ENCODE results near the gene PDILT.
"Not testable (repeated sequence)": the region's sequence is repeated elsewhere in the genome, so short reads cannot be mapped to it uniquely, and the experiment has no call there.

Gene PDILT

DNA sequence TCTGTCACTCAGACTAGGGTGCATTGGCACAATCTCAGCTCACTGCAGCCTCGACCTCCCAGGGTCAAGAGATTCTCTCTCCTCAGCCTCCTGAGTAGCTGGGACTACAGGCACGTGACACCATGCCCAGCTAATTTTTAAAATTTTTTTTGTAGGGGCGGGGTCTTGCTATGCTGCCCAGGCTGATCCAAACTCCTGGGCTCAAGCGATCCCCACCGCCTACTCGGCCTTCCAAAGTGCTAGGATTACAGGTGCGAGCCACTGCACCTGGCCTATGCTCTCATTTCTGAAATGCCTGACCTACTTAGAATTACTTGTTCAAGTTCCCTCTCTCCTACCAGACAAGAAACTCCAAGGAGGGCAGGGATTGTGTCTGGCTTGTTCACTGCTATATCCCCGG lies 72.1 kb downstream of the PDILT start:
- no peaks in the 10 kb centered on the region for H3K36me3 ChIP-seq (ENCODE audit: insufficient read depth, low read length)
- H3K4me3 ChIP-seq (ENCODE audit: low read length), result no peak overlapping the region
- H3K4me1 ChIP-seq (ENCODE audit: insufficient read depth, low read length), result no peaks in the 10 kb centered on the region
- H3K9ac ChIP-seq (ENCODE audit: low read depth, low read length), result no peak overlapping the region
- 94% methylated on average over 8 of the region's 8 CpGs for whole genome bisulfite sequencing
- H3K9me3 ChIP-seq (ENCODE audit: insufficient read depth, low read depth, low read length), result no peaks in the 10 kb centered on the region
- H3K27me3 ChIP-seq (ENCODE audit: insufficient read depth, low read length), result no peaks in the 10 kb centered on the region
- H3K27ac ChIP-seq (ENCODE audit: low read depth, low read length), result no peak overlapping the region

DNA sequence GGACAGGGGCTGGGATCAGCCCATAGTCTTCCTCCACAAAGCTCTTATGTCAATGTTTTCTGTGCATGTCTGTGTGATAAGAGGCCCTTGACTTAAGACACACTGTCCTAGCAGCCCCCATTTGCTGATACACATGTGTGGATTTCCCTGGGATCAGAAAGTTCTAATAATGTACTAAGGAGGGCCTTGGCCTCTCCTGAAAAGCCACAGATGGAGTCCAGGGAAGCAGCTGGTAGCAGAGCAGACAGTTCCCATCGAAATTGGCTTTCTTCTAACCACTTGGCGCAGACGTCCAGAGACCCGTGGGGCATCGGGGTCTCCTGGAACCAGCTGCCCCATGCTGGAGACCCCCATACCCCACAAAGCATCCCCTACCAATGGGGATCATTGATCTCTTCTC lies 72.9 kb downstream of the PDILT start:
- H3K36me3 ChIP-seq (ENCODE audit: insufficient read depth, low read length), result no peaks in the 10 kb centered on the region
- H3K9me3 ChIP-seq (ENCODE audit: insufficient read depth, low read depth, low read length), result no peaks in the 10 kb centered on the region
- H3K9ac ChIP-seq (ENCODE audit: low read depth, low read length), result no peak overlapping the region
- WGBS, result 95% methylated on average over 5 of the region's 5 CpGs
- H3K27ac ChIP-seq (ENCODE audit: low read depth, low read length), result no peak overlapping the region
- H3K4me1 ChIP-seq (ENCODE audit: insufficient read depth, low read length), result no peaks in the 10 kb centered on the region
- H3K27me3 ChIP-seq (ENCODE audit: insufficient read depth, low read length), result no peaks in the 10 kb centered on the region
- no peak overlapping the region for H3K4me3 ChIP-seq (ENCODE audit: low read length)

DNA sequence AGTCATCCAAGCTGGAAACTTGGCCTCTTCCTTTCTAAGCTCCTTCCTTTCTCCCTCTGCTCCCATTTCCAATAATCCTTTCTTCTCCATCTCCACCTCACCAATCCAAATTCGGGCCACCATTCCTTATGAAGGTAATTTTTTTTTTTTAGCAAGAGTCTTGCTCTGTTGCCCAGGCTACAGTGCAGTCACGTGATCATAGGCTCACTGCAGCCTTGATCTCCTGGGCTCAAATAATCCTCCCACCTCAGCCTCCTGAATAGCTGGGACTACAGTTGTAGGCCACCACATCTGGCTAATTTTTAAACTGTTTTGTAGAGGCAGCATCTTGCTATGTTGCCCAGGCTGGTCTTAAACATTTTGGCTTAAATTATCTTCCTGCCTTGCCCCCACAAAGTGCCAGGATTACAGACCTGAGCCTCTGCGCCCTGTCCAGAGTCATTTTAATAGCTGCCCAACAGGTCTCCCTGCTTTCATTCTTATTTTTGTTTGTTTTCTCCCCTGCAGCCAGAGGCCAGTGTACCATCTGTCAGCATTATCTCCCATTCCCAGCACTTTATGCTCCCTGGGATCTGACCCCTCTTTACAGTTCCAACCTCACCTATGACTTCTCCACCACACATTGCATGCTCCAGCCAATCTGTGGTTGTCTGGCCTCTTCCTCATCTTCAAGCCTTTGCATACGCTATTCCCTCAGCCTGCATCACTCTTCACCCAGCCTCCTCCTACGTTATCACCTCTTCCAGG lies 75.0 kb downstream of the PDILT start:
- Histone ChIP-seq H3K9ac (ENCODE audit: low read depth, low read length) (no peak overlapping the region), H3K4me1 (ENCODE audit: insufficient read depth, low read length) (no peaks in the 10 kb centered on the region), H3K36me3 (ENCODE audit: insufficient read depth, low read length) (no peaks in the 10 kb centered on the region), H3K27me3 (ENCODE audit: insufficient read depth, low read length) (no peaks in the 10 kb centered on the region), H3K4me3 (ENCODE audit: low read length) (no peak overlapping the region), H3K9me3 (ENCODE audit: insufficient read depth, low read depth, low read length) (no peaks in the 10 kb centered on the region), H3K27ac (ENCODE audit: low read depth, low read length) (no peak overlapping the region)
- WGBS, result 86% methylated on average over 5 of the region's 5 CpGs

DNA sequence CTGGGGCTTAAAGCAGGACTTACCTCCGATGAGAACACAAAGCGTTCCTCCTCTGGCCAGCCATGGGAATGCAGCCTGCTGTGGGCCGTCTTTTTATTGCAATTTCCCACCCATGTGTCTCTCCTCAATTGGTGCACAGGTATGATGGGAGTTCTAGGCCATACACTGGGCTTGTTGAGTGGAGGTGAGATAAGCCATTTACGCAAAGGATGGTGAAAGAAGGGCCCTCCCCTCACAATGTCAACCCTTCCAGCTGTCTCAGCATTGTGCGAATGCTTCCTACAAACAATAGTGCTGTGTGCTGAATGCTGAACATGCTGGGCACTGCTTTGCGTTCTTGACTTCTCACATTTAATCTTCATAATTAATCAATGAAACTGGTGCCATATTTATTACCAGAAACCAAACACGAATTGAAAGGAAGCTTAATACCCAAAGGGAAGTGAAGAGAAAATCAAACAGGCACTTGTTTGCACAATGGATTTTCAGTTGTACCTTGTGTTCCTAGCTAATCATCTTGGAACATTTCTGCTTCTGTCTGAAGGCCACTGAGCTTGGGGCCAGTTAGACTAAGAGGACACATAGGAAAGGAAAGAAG lies 77.0 kb downstream of the PDILT start, which contains the start of gene GP2:
Gene GP2, minus strand, starts transcription at position 70 of the 598 bp plus-strand sequence. CDS start 1,082 bp downstream, outside the sequence.
- Histone ChIP-seq H3K27ac (ENCODE audit: low read depth, low read length) (no peak within 1 kb of the TSS), H3K9ac (ENCODE audit: low read depth, low read length) (no peak within 1 kb of the TSS), H3K4me3 (ENCODE audit: low read length) (no peak within 1 kb of the TSS), H3K9me3 (ENCODE audit: insufficient read depth, low read depth, low read length) (no peaks in the 10 kb centered on the region), H3K27me3 (ENCODE audit: insufficient read depth, low read length) (no peaks in the 10 kb centered on the region), H3K4me1 (ENCODE audit: insufficient read depth, low read length) (no peaks in the 10 kb centered on the region), H3K36me3 (ENCODE audit: insufficient read depth, low read length) (no peaks in the 10 kb centered on the region)
- 93% methylated on average over 7 of the region's 7 CpGs for WGBS

DNA sequence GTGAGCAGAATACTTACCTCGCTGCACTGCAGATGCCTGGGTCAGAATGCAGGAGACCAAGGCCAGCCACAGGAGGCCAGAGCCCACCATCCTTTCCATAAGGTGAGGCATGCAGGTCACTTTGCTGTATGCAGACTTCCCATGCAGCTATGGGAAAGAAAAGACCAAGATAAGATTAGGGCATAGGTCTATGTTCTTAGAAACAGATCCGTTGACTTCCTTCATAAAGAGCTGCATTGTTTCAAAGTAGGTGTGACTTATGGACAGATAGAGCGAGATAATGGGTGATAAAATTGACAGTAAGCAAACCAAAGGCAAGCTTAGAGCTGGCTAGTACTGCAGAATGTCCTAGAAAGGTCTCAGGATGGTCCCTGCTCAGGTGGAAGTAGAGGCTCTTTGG lies 78.2 kb downstream of the PDILT start:
- no peaks in the 10 kb centered on the region for H3K4me1 ChIP-seq (ENCODE audit: insufficient read depth, low read length)
- no peaks in the 10 kb centered on the region for H3K27me3 ChIP-seq (ENCODE audit: insufficient read depth, low read length)
- H3K36me3 ChIP-seq (ENCODE audit: insufficient read depth, low read length), result no peaks in the 10 kb centered on the region
- H3K4me3 ChIP-seq (ENCODE audit: low read length), result no peak overlapping the region
- H3K27ac ChIP-seq (ENCODE audit: low read depth, low read length), result no peak overlapping the region
- H3K9ac ChIP-seq (ENCODE audit: low read depth, low read length), result no peak overlapping the region
- no peaks in the 10 kb centered on the region for H3K9me3 ChIP-seq (ENCODE audit: insufficient read depth, low read depth, low read length)
- WGBS, result 89% methylated on average over 3 of the region's 3 CpGs

DNA sequence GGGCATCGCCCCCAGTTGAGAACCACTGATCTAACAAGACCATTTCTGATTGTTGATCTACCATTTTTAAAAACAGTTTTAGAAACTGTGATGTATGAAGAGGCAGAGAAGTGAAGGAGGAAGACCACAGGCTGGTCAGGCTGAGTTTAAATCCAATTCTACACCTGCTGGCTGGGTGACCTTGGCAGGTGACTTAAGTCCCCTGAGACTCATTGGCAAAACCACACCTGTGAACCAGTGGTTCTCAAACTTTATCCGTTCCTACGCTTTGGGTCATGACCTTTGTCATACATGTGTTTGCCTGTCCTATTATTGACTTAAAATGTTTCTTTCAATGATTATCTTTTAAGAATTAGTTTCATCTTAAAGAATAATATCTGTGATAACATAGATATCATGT lies 79.5 kb downstream of the PDILT start:
- no peak overlapping the region for H3K27ac ChIP-seq (ENCODE audit: low read depth, low read length)
- 81% methylated on average over 3 of the region's 3 CpGs for WGBS
- no peak overlapping the region for H3K9ac ChIP-seq (ENCODE audit: low read depth, low read length)
- no peaks in the 10 kb centered on the region for H3K27me3 ChIP-seq (ENCODE audit: insufficient read depth, low read length)
- H3K36me3 ChIP-seq (ENCODE audit: insufficient read depth, low read length), result no peaks in the 10 kb centered on the region
- H3K4me3 ChIP-seq (ENCODE audit: low read length), result no peak overlapping the region
- no peaks in the 10 kb centered on the region for H3K9me3 ChIP-seq (ENCODE audit: insufficient read depth, low read depth, low read length)
- no peaks in the 10 kb centered on the region for H3K4me1 ChIP-seq (ENCODE audit: insufficient read depth, low read length)

DNA sequence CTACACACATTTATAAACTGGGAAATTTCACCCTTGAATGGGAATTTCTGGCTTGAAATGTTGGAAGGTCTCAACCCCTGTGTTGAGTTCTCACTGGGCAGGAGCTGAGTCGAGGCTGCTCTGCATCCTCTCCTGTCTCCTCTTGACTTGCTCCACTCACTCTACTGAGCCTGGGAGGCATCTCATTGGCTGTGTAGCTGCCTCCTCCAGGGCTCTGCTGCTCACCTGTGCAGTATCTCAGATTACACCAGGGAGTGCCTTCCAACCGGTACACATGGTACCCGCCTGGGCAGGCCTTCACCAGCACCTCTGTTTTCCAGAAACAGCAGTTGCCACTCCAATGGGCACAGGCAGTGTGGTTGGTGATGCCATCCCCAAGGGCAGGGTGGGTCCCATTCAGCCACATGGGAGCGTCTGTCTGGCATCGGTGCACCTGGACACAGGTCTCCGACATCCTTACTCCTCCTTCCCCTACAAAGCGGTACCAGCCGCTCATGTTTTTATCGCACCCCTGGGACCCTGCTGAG lies 80.9 kb downstream of the PDILT start:
- no peak overlapping the region for H3K4me3 ChIP-seq (ENCODE audit: low read length)
- H3K9ac ChIP-seq (ENCODE audit: low read depth, low read length), result no peak overlapping the region
- no peaks in the 10 kb centered on the region for H3K36me3 ChIP-seq (ENCODE audit: insufficient read depth, low read length)
- WGBS, result 85% methylated on average over 9 of the region's 9 CpGs
- H3K9me3 ChIP-seq (ENCODE audit: insufficient read depth, low read depth, low read length), result no peaks in the 10 kb centered on the region
- H3K27me3 ChIP-seq (ENCODE audit: insufficient read depth, low read length), result no peaks in the 10 kb centered on the region
- H3K4me1 ChIP-seq (ENCODE audit: insufficient read depth, low read length), result no peaks in the 10 kb centered on the region
- no peak overlapping the region for H3K27ac ChIP-seq (ENCODE audit: low read depth, low read length)

GRCh38 chr16:20322696-20323095 lies 81.8 kb downstream of the PDILT start:
- no peaks in the 10 kb centered on the region for H3K36me3 ChIP-seq (ENCODE audit: insufficient read depth, low read length)
- no peaks in the 10 kb centered on the region for H3K4me1 ChIP-seq (ENCODE audit: insufficient read depth, low read length)
- H3K9me3 ChIP-seq (ENCODE audit: insufficient read depth, low read depth, low read length), result no peaks in the 10 kb centered on the region
- no peak overlapping the region for H3K27ac ChIP-seq (ENCODE audit: low read depth, low read length)
- H3K9ac ChIP-seq (ENCODE audit: low read depth, low read length), result no peak overlapping the region
- WGBS, result 91% methylated on average over 4 of the region's 4 CpGs
- no peaks in the 10 kb centered on the region for H3K27me3 ChIP-seq (ENCODE audit: insufficient read depth, low read length)
- H3K4me3 ChIP-seq (ENCODE audit: low read length), result no peak overlapping the region

GRCh38 chr16:20321671-20322070 lies 82.9 kb downstream of the PDILT start:
- H3K27me3 ChIP-seq (ENCODE audit: insufficient read depth, low read length), result no peaks in the 10 kb centered on the region
- no peaks in the 10 kb centered on the region for H3K9me3 ChIP-seq (ENCODE audit: insufficient read depth, low read depth, low read length)
- H3K4me1 ChIP-seq (ENCODE audit: insufficient read depth, low read length), result no peaks in the 10 kb centered on the region
- no peaks in the 10 kb centered on the region for H3K36me3 ChIP-seq (ENCODE audit: insufficient read depth, low read length)
- no peak overlapping the region for H3K27ac ChIP-seq (ENCODE audit: low read depth, low read length)
- H3K9ac ChIP-seq (ENCODE audit: low read depth, low read length), result no peak overlapping the region
- H3K4me3 ChIP-seq (ENCODE audit: low read length), result no peak overlapping the region
- WGBS, result 92% methylated on average over 1 of the region's 1 CpG

GRCh38 chr16:20321051-20321450 lies 83.5 kb downstream of the PDILT start:
- WGBS, result 97% methylated on average over 2 of the region's 2 CpGs

GRCh38 chr16:20320592-20320991 lies 83.9 kb downstream of the PDILT start:
- Histone ChIP-seq H3K27ac (ENCODE audit: low read depth, low read length) (no peak overlapping the region), H3K36me3 (ENCODE audit: insufficient read depth, low read length) (no peaks in the 10 kb centered on the region), H3K4me1 (ENCODE audit: insufficient read depth, low read length) (no peaks in the 10 kb centered on the region), H3K27me3 (ENCODE audit: insufficient read depth, low read length) (no peaks in the 10 kb centered on the region), H3K4me3 (ENCODE audit: low read length) (no peak overlapping the region), H3K9me3 (ENCODE audit: insufficient read depth, low read depth, low read length) (no peaks in the 10 kb centered on the region), H3K9ac (ENCODE audit: low read depth, low read length) (no peak overlapping the region)

More at GRCh38 chr16:20321051-20321450, 83.5 kb downstream of the PDILT start:
- H3K9me3 ChIP-seq (ENCODE audit: insufficient read depth, low read depth, low read length); H3K27me3 ChIP-seq (ENCODE audit: insufficient read depth, low read length); H3K27ac ChIP-seq (ENCODE audit: low read depth, low read length); H3K36me3 ChIP-seq (ENCODE audit: insufficient read depth, low read length); H3K4me3 ChIP-seq (ENCODE audit: low read length); H3K4me1 ChIP-seq (ENCODE audit: insufficient read depth, low read length); H3K9ac ChIP-seq (ENCODE audit: low read depth, low read length): not testable (repeated sequence)
